WERI-Rb-1 (cell line): ENCODE data around the gene C16orf78.

Experiments
- DNase-seq: peaks from one replicate; pipeline ENCODE4 v3.0.0-alpha.2; 2020
- H3K27ac ChIP-seq: fragments of 250-450 bp; sonication (Bioruptor Pico); 2 replicates; pipeline ENCODE4 v1.5.1; 2020; ENCODE audit warnings: mild to moderate bottlenecking, moderate library complexity
- H3K27me3 ChIP-seq: fragments of 250-450 bp; sonication (Bioruptor Pico); 2 replicates; pipeline ENCODE4 v1.5.1; 2021; ENCODE audit warnings: mild to moderate bottlenecking, low read depth, moderate library complexity; ENCODE audit not compliant: insufficient read depth, severe bottlenecking
- H3K36me3 ChIP-seq: fragments of 250-450 bp; sonication (Bioruptor Pico); 2 replicates; pipeline ENCODE4 v1.5.1; 2020; ENCODE audit warnings: mild to moderate bottlenecking, moderate library complexity
- H3K4me3 ChIP-seq: 2 replicates; pipeline ENCODE4 v1.5.1; 2011; ENCODE audit warnings: low read depth, mild to moderate bottlenecking, control low read depth, low read length
- H3K9me3 ChIP-seq: fragments of 250-450 bp; sonication (Bioruptor Pico); 2 replicates; pipeline ENCODE4 v1.5.1; 2021; ENCODE audit warnings: mild to moderate bottlenecking, moderate library complexity; ENCODE audit not compliant: severe bottlenecking
- CTCF ChIP-seq: IDR thresholded peaks from 2 replicates; pipeline ENCODE4 v1.5.1; 2011; ENCODE audit warnings: low read depth, mild to moderate bottlenecking, control low read depth, inconsistent platforms, low read length

Gene C16orf78

GRCh38 chr16:49351096-49351487, 22.5 kb upstream of the C16orf78 start:
- Histone ChIP-seq H3K9me3 (no peaks in the 10 kb centered on the region), H3K4me3 (no peak overlapping the region), H3K27ac (no peak overlapping the region), H3K27me3 (no peaks in the 10 kb centered on the region), H3K36me3 (no peaks in the 10 kb centered on the region)
- no peak for TF ChIP-seq CTCF
- no peak for DNase-seq

GRCh38 chr16:49352892-49353291, 20.7 kb upstream of the C16orf78 start:
- Histone ChIP-seq H3K4me3 (no peak overlapping the region), H3K27ac (no peak overlapping the region), H3K36me3 (no peaks in the 10 kb centered on the region), H3K9me3 (no peaks in the 10 kb centered on the region), H3K27me3 (no peaks in the 10 kb centered on the region)
- peak; percentile 74 for TF ChIP-seq CTCF
- peak; percentile 72 for DNase-seq

GRCh38 chr16:49353680-49354079, 19.9 kb upstream of the C16orf78 start:
- H3K27ac ChIP-seq, result peak overlapping the region; percentile 7; the same call in 1 of the 2 replicates
- DNase-seq, result peak; percentile 46
- H3K4me3 ChIP-seq, result no peak overlapping the region
- TF ChIP-seq CTCF, result no peak
- H3K9me3 ChIP-seq, result no peaks in the 10 kb centered on the region
- H3K27me3 ChIP-seq, result no peaks in the 10 kb centered on the region
- H3K36me3 ChIP-seq, result no peaks in the 10 kb centered on the region

- Histone ChIP-seq H3K27ac (peak overlapping the region; percentile 7; the same call in 1 of the 2 replicates), H3K4me3 (no peak overlapping the region), H3K36me3 (no peaks in the 10 kb centered on the region), H3K27me3 (no peaks in the 10 kb centered on the region), H3K9me3 (no peaks in the 10 kb centered on the region)
- DNase-seq, result peak; percentile 74
- TF ChIP-seq CTCF, result no peak
These were observed 19.5 kb upstream of the C16orf78 start for GRCh38 chr16:49354101-49354500.

- DNase-seq, result no peak
- Histone ChIP-seq H3K9me3 (no peaks in the 10 kb centered on the region), H3K4me3 (no peak overlapping the region), H3K36me3 (no peaks in the 10 kb centered on the region), H3K27me3 (no peaks in the 10 kb centered on the region), H3K27ac (no peak overlapping the region)
- TF ChIP-seq CTCF, result no peak
These were observed 18.6 kb upstream of the C16orf78 start for GRCh38 chr16:49354991-49355390.

GRCh38 chr16:49355933-49356665, 17.5 kb upstream of the C16orf78 start:
- no peak for DNase-seq
- Histone ChIP-seq H3K27ac (no peak overlapping the region), H3K4me3 (no peak overlapping the region), H3K27me3 (no peaks in the 10 kb centered on the region), H3K36me3 (no peaks in the 10 kb centered on the region), H3K9me3 (no peaks in the 10 kb centered on the region)
- TF ChIP-seq CTCF, result no peak
